Right atrium auricular region (tissue), 2 donors: ENCODE data around the gene RHOBTB1. TPM values are rescaled to one million over a fixed set of nuclear protein-coding genes. Genes with fewer than 3 reads are reported as not detected.
A peak's percentile ranks its signal among the peaks of the same experiment; 100 is the strongest.

Experiments
- DNase-seq: peaks from one replicate; pipeline ENCODE4 v3.0.0-alpha.2; 2019; ENCODE audit warnings: low spot score
- H3K27ac ChIP-seq, 2 donors: fragments of 200-600 bp; sonication (generic); 1 replicate in 1 of 2; 2 replicates in 1 of 2; pipeline ENCODE4 v1.5.1; 2016 to 2019
- H3K27me3 ChIP-seq, 2 donors: fragments of 200-600 bp; sonication (generic); one replicate each; pipeline versions ENCODE4 v1.5.1 to v1.6.0; 2017 to 2019
- H3K36me3 ChIP-seq: fragments of 200-600 bp; sonication (generic); one replicate; pipeline ENCODE4 v1.5.1; 2016
- H3K4me1 ChIP-seq, 2 donors: fragments of 200-600 bp; sonication (generic); one replicate each; pipeline versions ENCODE4 v1.5.1 to v1.6.0; 2017 to 2019
- H3K4me3 ChIP-seq, 2 donors: fragments of 200-600 bp; sonication (generic); 1 replicate in 1 of 2; 2 replicates in 1 of 2; pipeline ENCODE4 v1.5.1; 2017 to 2019; ENCODE audit warnings: mild to moderate bottlenecking in 1 of 2, moderate library complexity in 1 of 2
- H3K9me3 ChIP-seq, 2 donors: fragments of 200-600 bp; sonication (generic); one replicate each; pipeline ENCODE4 v1.5.1; 2019
- CTCF ChIP-seq, 2 donors: fragments of 200-600 bp; sonication (generic); IDR thresholded peaks; one replicate each; pipeline ENCODE4 v1.5.1; 2019; ENCODE audit warnings: antibody characterized with exemption in 2 of 2
- total RNA-seq, 2 donors: library from RNA; depleted of rRNA; stranded (reverse); fragments of >200 nt; gene quantifications; one replicate each; pipeline ENCODE4 v1.1.0, GENCODE V29; 2016

RHOBTB1 gene
- total RNA-seq, 2 donors from 2014 or later: 13.2 to 16.8 TPM

- no peak for TF ChIP-seq CTCF (IDR thresholded peaks at IDR 0.05)
- no peaks in the 10 kb centered on the region for H3K27me3 ChIP-seq
- no peak overlapping the region for H3K4me3 ChIP-seq
- no peaks in the 10 kb centered on the region for H3K9me3 ChIP-seq
- H3K36me3 ChIP-seq: no peaks in the 10 kb centered on the region
- no peak overlapping the region for H3K27ac ChIP-seq
- H3K4me1 ChIP-seq: peaks cover 0 to 16% of the 10 kb centered on the region in 2 donors
- no peak for DNase-seq
These were observed 24.5 kb upstream of the RHOBTB1 start for GRCh38 chr10:60968504-60968903.

- DNase-seq: no peak
- Histone ChIP-seq H3K27me3 (no peaks in the 10 kb centered on the region), H3K4me1 (peaks cover 0 to 22% of the 10 kb centered on the region in 2 donors), H3K4me3 (no peak overlapping the region), H3K36me3 (no peaks in the 10 kb centered on the region), H3K27ac (no peak overlapping the region), H3K9me3 (no peaks in the 10 kb centered on the region)
- TF ChIP-seq CTCF (IDR thresholded peaks at IDR 0.05): no peak
These were observed 24.0 kb upstream of the RHOBTB1 start for GRCh38 chr10:60967854-60968484.

GRCh38 chr10:60967260-60967659 is 23.3 kb upstream of the RHOBTB1 start:
- H3K4me1 ChIP-seq: peaks cover 0 to 23% of the 10 kb centered on the region in 2 donors
- no peak for TF ChIP-seq CTCF (IDR thresholded peaks at IDR 0.05)

GRCh38 chr10:60965696-60966095 is 21.7 kb upstream of the RHOBTB1 start:
- peaks cover 0 to 23% of the 10 kb centered on the region in 2 donors for H3K4me1 ChIP-seq
- TF ChIP-seq CTCF (IDR thresholded peaks at IDR 0.05): no peak
- no peak overlapping the region for H3K4me3 ChIP-seq
- DNase-seq: no peak
- H3K27me3 ChIP-seq: no peaks in the 10 kb centered on the region
- H3K36me3 ChIP-seq: no peaks in the 10 kb centered on the region
- no peaks in the 10 kb centered on the region for H3K9me3 ChIP-seq
- no peak overlapping the region for H3K27ac ChIP-seq

More at GRCh38 chr10:60967260-60967659, 23.3 kb upstream of the RHOBTB1 start:
- no peak overlapping the region for H3K4me3 ChIP-seq
- no peak for DNase-seq
- no peaks in the 10 kb centered on the region for H3K27me3 ChIP-seq
- no peaks in the 10 kb centered on the region for H3K36me3 ChIP-seq
- H3K27ac ChIP-seq: no peak overlapping the region
- H3K9me3 ChIP-seq: no peaks in the 10 kb centered on the region

GRCh38 chr10:60964257-60965235 is 20.6 kb upstream of the RHOBTB1 start:
- DNase-seq: peak; percentile 77
- Histone ChIP-seq H3K4me3 (no peak overlapping the region), H3K27ac (peak overlapping the region; percentile 34 to 65)

More at GRCh38 chr10:60964257-60965235, 20.6 kb upstream of the RHOBTB1 start:
- peak; percentile 51 to 90 for TF ChIP-seq CTCF (IDR thresholded peaks at IDR 0.05)
- Histone ChIP-seq H3K9me3 (no peaks in the 10 kb centered on the region), H3K36me3 (no peaks in the 10 kb centered on the region), H3K4me1 (peaks cover 0 to 23% of the 10 kb centered on the region in 2 donors), H3K27me3 (no peaks in the 10 kb centered on the region)
